Mesenchymal stem cell (in vitro differentiated cells and primary cell): ENCODE data around the gene NUP42.

Source experiments
- DNase-seq: peaks from one replicate; pipeline ENCODE4 v3.0.0-alpha.2; 2013
- H2AFZ ChIP-seq: one replicate; pipeline ENCODE4 v1.6.1; 2013; ENCODE audit warnings: low read depth, mild to moderate bottlenecking, control low read depth, inconsistent platforms, low read length, moderate library complexity
- H2AK5ac ChIP-seq: 2 replicates; pipeline ENCODE4 v1.6.1; 2013; ENCODE audit warnings: low read length, moderate library complexity, mild to moderate bottlenecking, inconsistent platforms; ENCODE audit not compliant: severe bottlenecking
- H2BK120ac ChIP-seq: one replicate; pipeline ENCODE4 v1.6.1; 2013; ENCODE audit warnings: low read depth, mild to moderate bottlenecking, inconsistent platforms, low read length, moderate library complexity
- H2BK12ac ChIP-seq, 2 experiments: one replicate each; pipeline ENCODE4 v1.6.1; 2013; ENCODE audit warnings: inconsistent platforms in 2 of 2, low read length in 2 of 2, mild to moderate bottlenecking in 2 of 2, moderate library complexity in 2 of 2, control low read depth in 1 of 2
- H2BK15ac ChIP-seq: one replicate; pipeline ENCODE4 v1.6.1; 2013; ENCODE audit warnings: mild to moderate bottlenecking, low read depth, inconsistent platforms; ENCODE audit not compliant: poor library complexity, severe bottlenecking
- H2BK5ac ChIP-seq: 2 replicates; pipeline ENCODE4 v1.6.1; 2013; ENCODE audit warnings: low read depth, mild to moderate bottlenecking, low read length, control low read depth, inconsistent platforms; ENCODE audit not compliant: poor library complexity, severe bottlenecking
- H3K14ac ChIP-seq, 2 experiments: one replicate each; pipeline ENCODE4 v1.6.1; 2013; ENCODE audit warnings: inconsistent platforms in 2 of 2, low read length in 2 of 2, control low read depth in 1 of 2, mild to moderate bottlenecking in 1 of 2, moderate library complexity in 1 of 2
- H3K18ac ChIP-seq, 2 experiments: one replicate each; pipeline ENCODE4 v1.6.1; 2013; ENCODE audit warnings: inconsistent platforms in 2 of 2, low read length in 2 of 2, control low read depth in 1 of 2, low read depth in 1 of 2, mild to moderate bottlenecking in 1 of 2
- H3K23ac ChIP-seq, 2 experiments: one replicate each; pipeline ENCODE4 v1.6.1; 2013; ENCODE audit warnings: inconsistent platforms in 2 of 2, low read length in 2 of 2, mild to moderate bottlenecking in 2 of 2, moderate library complexity in 2 of 2, control low read depth in 1 of 2
- H3K27ac ChIP-seq: 2 replicates; pipeline ENCODE4 v1.5.1; 2013; ENCODE audit warnings: mild to moderate bottlenecking, moderate library complexity, low read length, control low read depth, inconsistent platforms; ENCODE audit not compliant: poor library complexity, severe bottlenecking
- H3K27me3 ChIP-seq, 2 experiments: 2 replicates each; pipeline versions ENCODE4 v1.6.1 to v1.7.0; 2013; ENCODE audit warnings: low read length in 2 of 2, mild to moderate bottlenecking in 2 of 2, moderate library complexity in 2 of 2, control low read depth in 1 of 2, inconsistent platforms in 1 of 2; ENCODE audit not compliant: control insufficient read depth in 1 of 2, insufficient read depth in 1 of 2
- H3K36me3 ChIP-seq, 2 experiments: 2 replicates each; pipeline versions ENCODE4 v1.6.1 to v1.7.0; 2013; ENCODE audit warnings: low read length in 2 of 2, control low read depth in 1 of 2, inconsistent platforms in 1 of 2, low read depth in 1 of 2, mild to moderate bottlenecking in 1 of 2; ENCODE audit not compliant: insufficient read depth in 2 of 2, control insufficient read depth in 1 of 2
- H3K4ac ChIP-seq, 2 experiments: one replicate each; pipeline ENCODE4 v1.6.1; 2013; ENCODE audit warnings: inconsistent platforms in 2 of 2, low read length in 2 of 2, mild to moderate bottlenecking in 2 of 2, moderate library complexity in 2 of 2, control low read depth in 1 of 2, low read depth in 1 of 2
- H3K4me1 ChIP-seq: 2 replicates; pipeline ENCODE4 v1.6.1; 2013; ENCODE audit warnings: low read depth, low read length, control low read depth; ENCODE audit not compliant: control insufficient read depth, insufficient read depth
- H3K4me2 ChIP-seq: 2 replicates; pipeline ENCODE4 v1.6.1; 2013; ENCODE audit warnings: low read length, mild to moderate bottlenecking, inconsistent platforms; ENCODE audit not compliant: poor library complexity, severe bottlenecking
- H3K4me3 ChIP-seq, 2 experiments: 2 replicates each; pipeline versions ENCODE4 v1.5.1 to v1.7.0; 2013; ENCODE audit warnings: low read length in 2 of 2, mild to moderate bottlenecking in 2 of 2, control low read depth in 1 of 2, low read depth in 1 of 2; ENCODE audit not compliant: insufficient read depth in 1 of 2
- H3K79me1 ChIP-seq: replicated peaks from 2 replicates; pipeline ENCODE4 v1.6.1; 2013; ENCODE audit warnings: mild to moderate bottlenecking, control low read depth, low read length, inconsistent platforms; ENCODE audit not compliant: poor library complexity, severe bottlenecking
- H3K9ac ChIP-seq: 2 replicates; pipeline ENCODE4 v1.7.0; 2013; ENCODE audit warnings: mild to moderate bottlenecking, low read length, moderate library complexity
- H3K9me3 ChIP-seq: 2 replicates; pipeline ENCODE4 v1.7.0; 2013; ENCODE audit warnings: mild to moderate bottlenecking, low read length; ENCODE audit not compliant: control insufficient read depth
- H4K8ac ChIP-seq: one replicate; pipeline ENCODE4 v1.6.1; 2013; ENCODE audit warnings: inconsistent platforms, mild to moderate bottlenecking, low read length, moderate library complexity
- H4K91ac ChIP-seq: one replicate; pipeline ENCODE4 v1.6.1; 2013; ENCODE audit warnings: mild to moderate bottlenecking, low read length, inconsistent platforms
- WGBS: methylation state at CpG from one replicate; pipeline ENCODE4 v1.1.7; 2013; ENCODE audit warnings: mixed read lengths; 5-methylcytosine and 5-hydroxymethylcytosine counted together

Gene NUP42

GRCh38 chr7:23207021-23207420 is 25.2 kb downstream of the NUP42 start:
- no peak overlapping the region for H4K8ac ChIP-seq
- no peak overlapping the region for H3K14ac ChIP-seq
- no peak overlapping the region for H3K4me3 ChIP-seq
- no peak overlapping the region for H3K27ac ChIP-seq
- H2AFZ ChIP-seq: no peak overlapping the region
- H3K23ac ChIP-seq: no peak overlapping the region
- no peak overlapping the region for H3K4me2 ChIP-seq
- H3K18ac ChIP-seq: no peak overlapping the region
- peaks cover 6% of the 10 kb centered on the region for H3K4me1 ChIP-seq
- peaks cover 0 to 6% of the 10 kb centered on the region in 2 experiments for H3K27me3 ChIP-seq
- no peaks in the 10 kb centered on the region for H3K9me3 ChIP-seq
- no peak overlapping the region for H2BK5ac ChIP-seq
- H2BK12ac ChIP-seq: no peak overlapping the region
- H4K91ac ChIP-seq: no peak overlapping the region
- no peak overlapping the region for H2BK15ac ChIP-seq
- no peak for DNase-seq
- H3K36me3 ChIP-seq: peaks cover 3 to 7% of the 10 kb centered on the region in 2 experiments
- H3K79me1 ChIP-seq: no peaks in the 10 kb centered on the region
- H2BK120ac ChIP-seq: no peak overlapping the region
- H3K9ac ChIP-seq: no peak overlapping the region
- H3K4ac ChIP-seq: no peak overlapping the region
- no peak overlapping the region for H2AK5ac ChIP-seq
- WGBS: no CpG with 5 or more reads among the region's 2 CpGs

GRCh38 chr7:23207884-23208283 is 26.0 kb downstream of the NUP42 start:
- no peak overlapping the region for H2BK12ac ChIP-seq
- H3K4me1 ChIP-seq: peaks cover 6% of the 10 kb centered on the region
- no peak overlapping the region for H2BK15ac ChIP-seq
- no peak overlapping the region for H2AFZ ChIP-seq
- no peak overlapping the region for H2BK120ac ChIP-seq
- H4K91ac ChIP-seq: no peak overlapping the region
- H3K9me3 ChIP-seq: no peaks in the 10 kb centered on the region
- H2BK5ac ChIP-seq: no peak overlapping the region
- no peak overlapping the region for H3K23ac ChIP-seq
- H3K14ac ChIP-seq: no peak overlapping the region
- H3K27ac ChIP-seq: no peak overlapping the region
- no peak overlapping the region for H3K4me2 ChIP-seq
- H3K27me3 ChIP-seq: peaks cover 0 to 6% of the 10 kb centered on the region in 2 experiments
- H3K79me1 ChIP-seq: no peaks in the 10 kb centered on the region
- DNase-seq: no peak
- H4K8ac ChIP-seq: no peak overlapping the region
- WGBS: 0% methylated on average over 1 of the region's 3 CpGs
- no peak overlapping the region for H2AK5ac ChIP-seq
- H3K4ac ChIP-seq: no peak overlapping the region
- no peak overlapping the region for H3K9ac ChIP-seq
- H3K36me3 ChIP-seq: peaks cover 0 to 7% of the 10 kb centered on the region in 2 experiments
- no peak overlapping the region for H3K18ac ChIP-seq
- H3K4me3 ChIP-seq: no peak overlapping the region

GRCh38 chr7:23208316-23208715 is 26.5 kb downstream of the NUP42 start:
- Histone ChIP-seq H2AK5ac (no peak overlapping the region), H3K23ac (no peak overlapping the region), H3K4me1 (peaks cover 6% of the 10 kb centered on the region), H4K91ac (no peak overlapping the region), H3K36me3 (peaks cover 0 to 7% of the 10 kb centered on the region in 2 experiments), H3K4me2 (no peak overlapping the region), H2BK12ac (no peak overlapping the region), H2BK5ac (no peak overlapping the region), H3K4ac (no peak overlapping the region), H4K8ac (no peak overlapping the region), H3K9ac (no peak overlapping the region), H3K4me3 (no peak overlapping the region), H3K9me3 (no peaks in the 10 kb centered on the region), H2BK15ac (no peak overlapping the region), H3K27ac (no peak overlapping the region), H2BK120ac (no peak overlapping the region), H3K27me3 (peaks cover 0 to 6% of the 10 kb centered on the region in 2 experiments), H3K79me1 (no peaks in the 10 kb centered on the region), H3K14ac (no peak overlapping the region), H3K18ac (no peak overlapping the region), H2AFZ (no peak overlapping the region)
- 83% methylated on average over 2 of the region's 4 CpGs for WGBS
- no peak for DNase-seq

- no peak overlapping the region for H3K27ac ChIP-seq
Observed at GRCh38 chr7:23210506-23210905, 28.7 kb downstream of the NUP42 start.

More at GRCh38 chr7:23210506-23210905, 28.7 kb downstream of the NUP42 start:
- no peak overlapping the region for H3K18ac ChIP-seq
- H3K14ac ChIP-seq: no peak overlapping the region
- H3K36me3 ChIP-seq: peaks cover 0 to 7% of the 10 kb centered on the region in 2 experiments
- H3K23ac ChIP-seq: no peak overlapping the region
- H3K9me3 ChIP-seq: no peaks in the 10 kb centered on the region
- H3K4me1 ChIP-seq: peaks cover 6% of the 10 kb centered on the region
- no peak overlapping the region for H3K4me3 ChIP-seq
- no peak overlapping the region for H2BK5ac ChIP-seq
- H3K4me2 ChIP-seq: no peak overlapping the region
- no peak overlapping the region for H3K4ac ChIP-seq
- H2BK12ac ChIP-seq: no peak overlapping the region
- H4K8ac ChIP-seq: no peak overlapping the region
- no peak overlapping the region for H4K91ac ChIP-seq
- H3K79me1 ChIP-seq: no peaks in the 10 kb centered on the region
- no peak for DNase-seq
- H3K27me3 ChIP-seq: peaks cover 0 to 6% of the 10 kb centered on the region in 2 experiments
- H2BK15ac ChIP-seq: no peak overlapping the region
- no peak overlapping the region for H2BK120ac ChIP-seq
- no CpG with 5 or more reads among the region's 2 CpGs for WGBS
- no peak overlapping the region for H2AK5ac ChIP-seq
- no peak overlapping the region for H3K9ac ChIP-seq
- H2AFZ ChIP-seq: no peak overlapping the region
